ENCODE data around the gene MACO1. TPM values are rescaled to one million over a fixed set of nuclear protein-coding genes. Genes with fewer than 3 reads are reported as not detected.
"Not testable (repeated sequence)": the region's sequence is repeated elsewhere in the genome, so short reads cannot be mapped to it uniquely, and the experiment has no call there.

Gene MACO1
- total and polyA plus RNA-seq, 7 donors = 2.4 to 20.2 (median 11.8) TPM

GRCh38 chr1:25503551-25504426 is 73.1 kb downstream of the MACO1 start:
- Histone ChIP-seq H3K27me3 (peaks cover 0 to 5% (median 0%) of the 10 kb centered on the region in 3 donors), H3K4me3 (no peak overlapping the region), H3K4me1 (peaks cover 0 to 16% (median 11%) of the 10 kb centered on the region in 4 donors), H3K9me3 (no peaks in the 10 kb centered on the region), H3K27ac (no peak overlapping the region), H3K36me3 (peaks cover 0 to 11% (median 0%) of the 10 kb centered on the region in 4 donors)
- TF ChIP-seq CTCF (IDR thresholded peaks at IDR 0.05) (peak in 2 of 4 experiments; percentile 21 to 29), POLR2A (IDR thresholded peaks at IDR 0.05) (no peak)
- intact Hi-C loops (cut with DNase I) = no loop called here
- DNase-seq = peak; percentile 50
- WGBS, 2 donors = 66 to 79% methylated on average over 12 of the region's 12 CpGs

GRCh38 chr1:25504706-25505595 is 74.3 kb downstream of the MACO1 start:
- Histone ChIP-seq H3K4me1 (peaks cover 0 to 16% (median 11%) of the 10 kb centered on the region in 4 donors), H3K4me3 (no peak overlapping the region), H3K27me3 (peaks cover 0 to 5% (median 0%) of the 10 kb centered on the region in 3 donors), H3K9me3 (no peaks in the 10 kb centered on the region), H3K36me3 (no peaks in the 10 kb centered on the region), H3K27ac (no peak overlapping the region)
- intact Hi-C loops (cut with DNase I) = no loop called here
- WGBS, 2 donors = 70 to 71% methylated on average over 9 of the region's 9 CpGs
- DNase-seq = peak; percentile 54
- TF ChIP-seq CTCF (IDR thresholded peaks at IDR 0.05) = no peak
- TF ChIP-seq POLR2AphosphoS5 (IDR thresholded peaks at IDR 0.05) = no peak
- no peak for TF ChIP-seq EP300 (IDR thresholded peaks at IDR 0.05)
- no peak for TF ChIP-seq POLR2A (IDR thresholded peaks at IDR 0.05)

- H3K27ac ChIP-seq = no peak overlapping the region
- H3K4me1 ChIP-seq = peaks cover 0 to 11% (median 8%) of the 10 kb centered on the region in 4 donors
- intact Hi-C loops (cut with DNase I) = no loop called here
- no peaks in the 10 kb centered on the region for H3K9me3 ChIP-seq
- no peaks in the 10 kb centered on the region for H3K36me3 ChIP-seq
- H3K27me3 ChIP-seq = peaks cover 0 to 5% (median 0%) of the 10 kb centered on the region in 3 donors
- H3K4me3 ChIP-seq = no peak overlapping the region
- WGBS, 2 donors = 77 to 89% methylated on average over 14 of the region's 14 CpGs
- DNase-seq = peak; percentile 32
- no peak for TF ChIP-seq POLR2AphosphoS5 (IDR thresholded peaks at IDR 0.05)
- no peak for TF ChIP-seq CTCF (IDR thresholded peaks at IDR 0.05)
- no peak for TF ChIP-seq POLR2A (IDR thresholded peaks at IDR 0.05)
- no peak for TF ChIP-seq EP300 (IDR thresholded peaks at IDR 0.05)
Measured at GRCh38 chr1:25505656-25506385, 75.1 kb downstream of the MACO1 start.

- H3K4me3 ChIP-seq; H3K36me3 ChIP-seq; H3K4me1 ChIP-seq; H3K27ac ChIP-seq; H3K27me3 ChIP-seq; H3K9me3 ChIP-seq; intact Hi-C loops (cut with DNase I): not testable (repeated sequence)
- 16 to 55% methylated on average over 35 to 36 of the region's 37 CpGs for WGBS, 2 donors
- DNase-seq = peak; percentile 15
Measured at GRCh38 chr1:25506566-25507463, 76.1 kb downstream of the MACO1 start.
